Kidney epithelial cell (primary cell): Measurements from ENCODE around the gene DOCK4. TPM values are rescaled to one million over a fixed set of nuclear protein-coding genes. Genes with fewer than 3 reads are reported as not detected.

ENCODE experiments used
- DNase-seq: peaks from one replicate; pipeline ENCODE4 v3.0.0-alpha.2; 2010; ENCODE audit warnings: low read depth
- H3K27me3 ChIP-seq: 2 replicates; pipeline ENCODE4 v1.6.0; 2011; ENCODE audit warnings: low read length; ENCODE audit not compliant: control insufficient read depth, insufficient read depth
- H3K36me3 ChIP-seq: 2 replicates; pipeline ENCODE4 v1.5.1; 2011; ENCODE audit warnings: low read length; ENCODE audit not compliant: control insufficient read depth, insufficient read depth
- H3K4me3 ChIP-seq: 2 replicates; pipeline ENCODE4 v1.5.1; 2011; ENCODE audit warnings: low read depth, mild to moderate bottlenecking, control low read depth, low read length
- total RNA-seq: library from RNA; depleted of rRNA; stranded (reverse); fragments of >200 nt; gene quantifications from 2 replicates; pipeline ENCODE4 v1.2.3, GENCODE V29; 2015
- TF ChIP-seq, protein P1 (sequence below): IDR thresholded peaks from 2 replicates; pipeline ENCODE4 v1.5.1; 2011; ENCODE audit warnings: mild to moderate bottlenecking, moderate library complexity, low read length, control low read depth, inconsistent platforms; ENCODE audit not compliant: insufficient read depth, poor library complexity, severe bottlenecking

Gene DOCK4
- total RNA-seq, 1 donor from 2014 or later = 16.8 TPM

DNA sequence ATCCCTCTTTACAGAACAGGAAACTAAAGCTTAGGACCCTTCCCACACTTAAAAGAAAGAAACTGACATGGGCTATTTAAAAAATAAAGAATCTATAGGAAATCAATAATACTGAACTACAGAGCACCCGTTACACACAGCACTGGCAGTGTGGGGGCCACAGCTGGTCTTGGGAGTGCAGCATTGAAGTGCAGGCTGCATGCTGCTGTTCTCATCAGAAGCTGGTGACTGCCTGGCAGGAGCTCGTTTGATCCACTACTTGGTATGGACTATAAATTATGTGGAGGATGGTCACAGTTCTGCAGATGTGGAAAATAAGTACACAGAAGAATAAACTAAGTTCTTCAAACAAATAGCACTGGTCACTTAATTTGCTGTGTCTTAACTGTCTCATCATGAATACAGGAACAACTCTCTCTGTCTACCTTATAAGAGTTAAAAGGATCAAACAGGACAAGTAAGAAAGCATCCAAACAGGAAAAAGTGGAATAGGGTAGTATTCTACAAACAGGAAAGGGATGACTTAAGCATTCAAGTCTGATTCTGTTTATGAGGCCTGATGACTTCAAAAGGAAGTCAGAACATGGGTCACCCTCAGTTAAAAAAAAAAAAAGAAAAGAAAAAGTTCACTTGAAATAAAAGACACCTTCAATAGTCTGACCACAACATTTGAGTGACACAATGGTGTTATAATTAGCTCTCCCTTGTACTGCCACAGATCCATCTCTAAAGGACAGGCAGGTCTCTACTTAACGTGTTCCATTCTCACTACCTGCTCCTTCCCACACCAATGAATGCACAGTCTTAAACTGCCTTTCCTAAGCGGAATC, 21.0 kb downstream of the DOCK4 start:
- no peaks in the 10 kb centered on the region for H3K36me3 ChIP-seq
- TF ChIP-seq, protein P1, sequence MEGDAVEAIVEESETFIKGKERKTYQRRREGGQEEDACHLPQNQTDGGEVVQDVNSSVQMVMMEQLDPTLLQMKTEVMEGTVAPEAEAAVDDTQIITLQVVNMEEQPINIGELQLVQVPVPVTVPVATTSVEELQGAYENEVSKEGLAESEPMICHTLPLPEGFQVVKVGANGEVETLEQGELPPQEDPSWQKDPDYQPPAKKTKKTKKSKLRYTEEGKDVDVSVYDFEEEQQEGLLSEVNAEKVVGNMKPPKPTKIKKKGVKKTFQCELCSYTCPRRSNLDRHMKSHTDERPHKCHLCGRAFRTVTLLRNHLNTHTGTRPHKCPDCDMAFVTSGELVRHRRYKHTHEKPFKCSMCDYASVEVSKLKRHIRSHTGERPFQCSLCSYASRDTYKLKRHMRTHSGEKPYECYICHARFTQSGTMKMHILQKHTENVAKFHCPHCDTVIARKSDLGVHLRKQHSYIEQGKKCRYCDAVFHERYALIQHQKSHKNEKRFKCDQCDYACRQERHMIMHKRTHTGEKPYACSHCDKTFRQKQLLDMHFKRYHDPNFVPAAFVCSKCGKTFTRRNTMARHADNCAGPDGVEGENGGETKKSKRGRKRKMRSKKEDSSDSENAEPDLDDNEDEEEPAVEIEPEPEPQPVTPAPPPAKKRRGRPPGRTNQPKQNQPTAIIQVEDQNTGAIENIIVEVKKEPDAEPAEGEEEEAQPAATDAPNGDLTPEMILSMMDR = no peak
- no peaks in the 10 kb centered on the region for H3K27me3 ChIP-seq
- no peak overlapping the region for H3K4me3 ChIP-seq
- no peak for DNase-seq

DNA sequence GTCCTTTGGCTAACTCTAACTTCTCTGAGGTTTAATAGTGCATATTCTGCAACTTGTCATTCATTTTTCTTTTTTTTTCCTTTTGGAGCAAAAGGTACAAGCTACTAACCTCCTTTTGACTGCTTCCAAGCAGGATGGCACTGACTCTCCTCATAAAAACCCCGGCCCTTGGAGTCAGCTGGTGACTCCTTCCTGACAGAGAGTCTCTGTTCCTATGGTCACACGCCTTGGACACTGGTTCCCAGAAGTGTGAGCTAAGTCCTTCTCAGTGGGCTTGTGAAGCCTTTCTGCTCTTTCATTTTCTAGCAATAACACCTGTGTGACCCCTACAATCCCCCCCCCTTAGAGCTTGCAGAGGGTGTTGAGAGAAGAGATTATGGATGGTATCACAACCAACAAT, 21.7 kb downstream of the DOCK4 start:
- DNase-seq = no peak
- Histone ChIP-seq H3K27me3 (no peaks in the 10 kb centered on the region), H3K4me3 (no peak overlapping the region), H3K36me3 (no peaks in the 10 kb centered on the region)
- TF ChIP-seq, protein P1 = no peak

DNA sequence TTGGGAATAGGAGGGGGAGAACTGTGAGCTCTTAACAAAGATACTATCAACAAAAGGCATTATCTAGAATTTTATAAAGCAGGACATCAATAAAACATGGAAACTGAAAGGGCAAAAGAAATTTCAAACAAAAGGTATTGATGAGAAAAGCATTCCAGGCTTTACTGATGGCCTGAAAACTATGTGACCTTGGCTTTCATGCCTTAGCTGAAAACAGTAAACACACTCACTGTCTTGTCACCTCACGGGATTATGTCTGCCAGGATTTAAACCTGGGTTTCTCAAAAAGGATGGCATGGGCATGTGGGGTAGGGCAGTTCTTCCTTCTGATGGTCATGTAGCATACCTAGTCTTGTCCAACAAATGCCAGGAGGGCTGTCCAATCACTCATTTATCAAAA, 22.9 kb downstream of the DOCK4 start:
- TF ChIP-seq, protein P1 = no peak
- no peak for DNase-seq
- Histone ChIP-seq H3K27me3 (no peaks in the 10 kb centered on the region), H3K36me3 (no peaks in the 10 kb centered on the region), H3K4me3 (no peak overlapping the region)

DNA sequence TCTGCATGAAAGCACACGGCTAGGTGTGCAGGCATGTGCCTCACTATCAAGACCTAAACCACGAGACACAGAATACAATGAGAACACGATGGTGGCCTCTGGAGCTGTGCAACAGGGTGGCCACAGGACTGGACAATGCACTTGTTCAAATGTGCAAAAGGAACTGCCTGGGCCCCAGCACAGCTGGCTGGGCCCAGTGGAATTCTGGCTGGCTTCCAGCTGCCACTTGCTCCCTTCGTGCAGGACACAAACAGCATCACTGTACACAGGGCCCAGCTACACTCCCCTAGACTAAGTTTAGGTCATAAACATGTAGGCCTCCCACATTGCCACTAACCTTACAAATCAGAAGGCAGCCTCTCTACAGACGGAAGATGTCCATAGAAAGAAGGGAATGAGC, 23.4 kb downstream of the DOCK4 start:
- Histone ChIP-seq H3K27me3 (no peaks in the 10 kb centered on the region), H3K36me3 (no peaks in the 10 kb centered on the region), H3K4me3 (no peak overlapping the region)
- DNase-seq = no peak
- TF ChIP-seq, protein P1 = no peak

DNA sequence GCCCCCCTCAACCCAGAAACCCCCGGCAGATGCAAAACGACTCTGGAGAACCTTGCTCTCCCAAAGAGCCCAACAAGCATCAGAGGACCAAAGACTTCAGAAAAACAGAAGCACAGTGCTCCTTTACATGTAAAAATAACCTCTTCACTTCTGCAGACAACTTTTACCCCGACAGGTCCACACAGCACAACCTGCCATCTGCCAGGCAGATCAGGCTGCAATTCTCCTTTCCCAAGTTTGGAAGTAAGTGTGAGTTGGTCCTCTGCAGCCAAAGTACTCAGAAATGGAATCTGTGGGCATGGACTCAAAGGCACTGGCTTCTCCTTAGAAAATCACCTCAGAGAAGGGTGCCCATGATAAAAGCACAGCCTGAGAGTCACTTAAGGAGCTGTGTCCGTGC, 26.0 kb downstream of the DOCK4 start:
- DNase-seq = no peak
- H3K36me3 ChIP-seq = no peaks in the 10 kb centered on the region
- TF ChIP-seq, protein P1 = no peak
- H3K27me3 ChIP-seq = no peaks in the 10 kb centered on the region
- H3K4me3 ChIP-seq = no peak overlapping the region
